Panc1 (cell line): Measurements from ENCODE around the gene POFUT2. TPM values are rescaled to one million over a fixed set of nuclear protein-coding genes. Genes with fewer than 3 reads are reported as not detected.

Experiments
- ATAC-seq: fragments of 200-7000 bp; cut with Tn5 transposase; 2 replicates; pipeline ENCODE4 v1.9.1; 2020; ENCODE audit warnings: mild to moderate bottlenecking, moderate library complexity
- BruUV-seq: library from RNA; stranded (reverse); fragments of 400-500 nt; replicated peaks from 2 replicates; lab custom pipeline; 2021; lab: Mats Ljungman, UMichigan
- CTCF ChIA-PET: fragments of 300-600 bp; sonication (Branson Sonifier 250); formaldehyde crosslinking; loops from one replicate; lab custom pipeline; 2022; ENCODE audit warnings: antibody characterized with exemption; lab: Charles Lee
- POLR2A ChIA-PET: fragments of 300-600 bp; sonication (Branson Sonifier 250); formaldehyde crosslinking; loops from one replicate; lab custom pipeline; 2022; ENCODE audit warnings: antibody characterized with exemption; lab: Charles Lee
- DNase-seq: peaks from one replicate; pipeline ENCODE4 v3.0.0-alpha.2; 2010; ENCODE audit warnings: low read depth, low spot score
- H3K27ac ChIP-seq: 2 replicates; pipeline ENCODE4 v1.5.1; 2011; ENCODE audit warnings: mild to moderate bottlenecking, low read length, inconsistent platforms
- H3K27me3 ChIP-seq: fragments of 200-500 bp; sonication (Bioruptor generic); 2 replicates; pipeline ENCODE4 v1.6.0; 2014; ENCODE audit warnings: low read length, inconsistent platforms; ENCODE audit not compliant: control insufficient read depth, insufficient read depth
- H3K36me3 ChIP-seq: fragments of 200-500 bp; sonication (Bioruptor generic); 2 replicates; pipeline ENCODE4 v1.5.1; 2014; ENCODE audit warnings: inconsistent platforms, mild to moderate bottlenecking, low read length, moderate library complexity; ENCODE audit not compliant: control insufficient read depth, insufficient read depth
- H3K4me1 ChIP-seq: 2 replicates; pipeline ENCODE4 v1.5.1; 2011; ENCODE audit warnings: inconsistent platforms, mild to moderate bottlenecking, low read length, moderate library complexity; ENCODE audit not compliant: control insufficient read depth, insufficient read depth
- H3K4me3 ChIP-seq, 2 experiments: 2 replicates each; pipeline ENCODE4 v1.5.1; 2011 to 2012; ENCODE audit warnings: low read depth in 2 of 2, low read length in 2 of 2, mild to moderate bottlenecking in 2 of 2, inconsistent platforms in 1 of 2, moderate library complexity in 1 of 2
- H3K9me3 ChIP-seq: fragments of 200-500 bp; sonication (Bioruptor generic); 2 replicates; pipeline ENCODE4 v1.5.1; 2014; ENCODE audit warnings: low read depth, mild to moderate bottlenecking, inconsistent platforms, low read length, moderate library complexity; ENCODE audit not compliant: control insufficient read depth, insufficient read depth
- POLR2AphosphoS5 ChIP-seq: IDR thresholded peaks from 2 replicates; pipeline ENCODE4 v1.6.1; 2012; ENCODE audit warnings: mild to moderate bottlenecking, low read depth, low read length, moderate library complexity
- SIN3A ChIP-seq: IDR thresholded peaks from 2 replicates; pipeline ENCODE4 v1.6.1; 2012; ENCODE audit warnings: low read depth, mild to moderate bottlenecking, low read length, moderate library complexity, borderline replicate concordance; ENCODE audit not compliant: insufficient read depth
- TCF7L2 ChIP-seq: IDR thresholded peaks from 2 replicates; pipeline ENCODE4 v1.6.1; 2011; ENCODE audit warnings: mild to moderate bottlenecking, low read depth, low read length, inconsistent platforms
- in situ Hi-C: cut with HindIII; loops from 2 replicates; pipeline ENCODE4 v1.10.0; 2016; ENCODE audit warnings: low sequenced_read_pairs, low pct_unique_long_range_greater_than_20kb
- intact Hi-C: fragments of 100-400 bp; cut with micrococcal nuclease; formaldehyde crosslinking; loops from one replicate; pipeline ENCODE4 v1.10.0; 2022; ENCODE audit not compliant: unreplicated experiment
- total RNA-seq: library from RNA; stranded (reverse); gene quantifications from one replicate; pipeline ENCODE4 v1.2.1, GENCODE V29; 2021; ENCODE audit not compliant: unreplicated experiment
- TF ChIP-seq, protein P1 (sequence below), 2 experiments: IDR thresholded peaks; 2 replicates each; pipeline ENCODE4 v1.6.1; 2011 to 2012; ENCODE audit warnings: low read depth in 2 of 2, control low read depth in 1 of 2, low read length in 1 of 2, mild to moderate bottlenecking in 1 of 2, moderate library complexity in 1 of 2; ENCODE audit not compliant: insufficient read depth in 1 of 2
- TF ChIP-seq, protein P2 (sequence below): fragments of 450-650 bp; IDR thresholded peaks from 2 replicates; pipeline ENCODE4 v1.5.1; 2017; ENCODE audit warnings: mild to moderate bottlenecking

The POFUT2 gene
- total RNA-seq, 1 experiment from 2014 or later: 59.6 TPM

- CTCF ChIA-PET: interaction anchor here (0.9 to 1.8 kb wide), 3 partner anchors 14 to 185 kb away, joined by 3 to 5 read pairs (median 3); no protein-coding TSS in a partner anchor
- H3K27me3 ChIP-seq: no peaks in the 10 kb centered on the region
- H3K4me3 ChIP-seq: no peak overlapping the region
These were observed 35.3 kb upstream of the POFUT2 start for GRCh38 chr21:45322960-45323461.

DNA sequence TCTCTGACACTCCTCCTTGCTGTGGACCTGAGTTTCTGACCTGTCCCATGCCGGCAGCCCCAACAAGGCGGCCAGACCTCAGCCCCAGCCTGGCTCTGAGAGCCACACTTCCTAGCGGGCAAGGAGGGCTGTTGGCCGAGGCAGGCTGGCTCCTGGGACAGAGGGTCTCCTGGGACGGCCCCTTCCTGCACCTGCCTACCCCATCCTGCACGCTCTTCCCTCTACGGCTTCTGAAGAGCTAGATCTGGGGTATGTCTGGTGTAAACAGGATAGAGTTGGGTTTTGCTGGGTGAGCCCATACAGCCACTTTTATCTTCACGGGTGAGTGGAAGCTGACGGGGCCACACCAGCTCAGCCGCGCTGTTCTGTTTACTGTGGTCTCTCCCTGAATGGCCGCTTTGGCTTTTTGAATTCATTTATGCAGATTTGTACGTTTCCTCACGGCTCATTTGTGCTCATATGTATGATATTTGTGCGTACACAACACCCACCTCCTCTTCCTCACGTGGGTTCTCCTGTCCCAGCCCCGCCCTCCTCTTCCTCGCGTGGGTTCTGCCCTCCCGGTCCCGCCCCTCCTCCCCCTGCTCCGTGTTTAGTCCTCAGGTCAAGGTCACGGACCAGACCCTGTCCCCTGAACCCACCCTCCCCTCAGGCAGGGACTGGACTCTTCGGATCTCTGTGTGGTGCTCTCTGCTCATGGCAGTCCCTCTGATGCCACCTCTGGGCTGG is 34.7 kb upstream of the POFUT2 start:
- Histone ChIP-seq H3K27ac (peak overlapping the region; percentile 90), H3K27me3 (no peaks in the 10 kb centered on the region), H3K36me3 (no peaks in the 10 kb centered on the region), H3K4me3 (no peak overlapping the region), H3K4me1 (peaks cover 92% of the 10 kb centered on the region), H3K9me3 (no peaks in the 10 kb centered on the region)
- no peak for ATAC-seq
- in situ Hi-C loops (no loop called here), intact Hi-C loops (no loop called here)
- BruUV-seq: no TSS peak
- POLR2A ChIA-PET: interaction anchor here (0.7 to 0.8 kb wide), 2 partner anchors 26 to 29 kb away, joined by 6 to 13 read pairs; no protein-coding TSS in a partner anchor
- no peak for DNase-seq
- CTCF ChIA-PET: interaction anchor here (0.9 kb wide), 1 partner anchor 184 kb away, joined by 3 read pairs; no protein-coding TSS in a partner anchor
- TF ChIP-seq SIN3A: no peak
- TF ChIP-seq, protein P1, sequence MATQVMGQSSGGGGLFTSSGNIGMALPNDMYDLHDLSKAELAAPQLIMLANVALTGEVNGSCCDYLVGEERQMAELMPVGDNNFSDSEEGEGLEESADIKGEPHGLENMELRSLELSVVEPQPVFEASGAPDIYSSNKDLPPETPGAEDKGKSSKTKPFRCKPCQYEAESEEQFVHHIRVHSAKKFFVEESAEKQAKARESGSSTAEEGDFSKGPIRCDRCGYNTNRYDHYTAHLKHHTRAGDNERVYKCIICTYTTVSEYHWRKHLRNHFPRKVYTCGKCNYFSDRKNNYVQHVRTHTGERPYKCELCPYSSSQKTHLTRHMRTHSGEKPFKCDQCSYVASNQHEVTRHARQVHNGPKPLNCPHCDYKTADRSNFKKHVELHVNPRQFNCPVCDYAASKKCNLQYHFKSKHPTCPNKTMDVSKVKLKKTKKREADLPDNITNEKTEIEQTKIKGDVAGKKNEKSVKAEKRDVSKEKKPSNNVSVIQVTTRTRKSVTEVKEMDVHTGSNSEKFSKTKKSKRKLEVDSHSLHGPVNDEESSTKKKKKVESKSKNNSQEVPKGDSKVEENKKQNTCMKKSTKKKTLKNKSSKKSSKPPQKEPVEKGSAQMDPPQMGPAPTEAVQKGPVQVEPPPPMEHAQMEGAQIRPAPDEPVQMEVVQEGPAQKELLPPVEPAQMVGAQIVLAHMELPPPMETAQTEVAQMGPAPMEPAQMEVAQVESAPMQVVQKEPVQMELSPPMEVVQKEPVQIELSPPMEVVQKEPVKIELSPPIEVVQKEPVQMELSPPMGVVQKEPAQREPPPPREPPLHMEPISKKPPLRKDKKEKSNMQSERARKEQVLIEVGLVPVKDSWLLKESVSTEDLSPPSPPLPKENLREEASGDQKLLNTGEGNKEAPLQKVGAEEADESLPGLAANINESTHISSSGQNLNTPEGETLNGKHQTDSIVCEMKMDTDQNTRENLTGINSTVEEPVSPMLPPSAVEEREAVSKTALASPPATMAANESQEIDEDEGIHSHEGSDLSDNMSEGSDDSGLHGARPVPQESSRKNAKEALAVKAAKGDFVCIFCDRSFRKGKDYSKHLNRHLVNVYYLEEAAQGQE (IDR thresholded peaks at IDR 0.05; ENCODE audit: insufficient read depth in 1 of 2, low read depth in 2 of 2, low read length in 1 of 2): no peak
- TF ChIP-seq, protein P2, sequence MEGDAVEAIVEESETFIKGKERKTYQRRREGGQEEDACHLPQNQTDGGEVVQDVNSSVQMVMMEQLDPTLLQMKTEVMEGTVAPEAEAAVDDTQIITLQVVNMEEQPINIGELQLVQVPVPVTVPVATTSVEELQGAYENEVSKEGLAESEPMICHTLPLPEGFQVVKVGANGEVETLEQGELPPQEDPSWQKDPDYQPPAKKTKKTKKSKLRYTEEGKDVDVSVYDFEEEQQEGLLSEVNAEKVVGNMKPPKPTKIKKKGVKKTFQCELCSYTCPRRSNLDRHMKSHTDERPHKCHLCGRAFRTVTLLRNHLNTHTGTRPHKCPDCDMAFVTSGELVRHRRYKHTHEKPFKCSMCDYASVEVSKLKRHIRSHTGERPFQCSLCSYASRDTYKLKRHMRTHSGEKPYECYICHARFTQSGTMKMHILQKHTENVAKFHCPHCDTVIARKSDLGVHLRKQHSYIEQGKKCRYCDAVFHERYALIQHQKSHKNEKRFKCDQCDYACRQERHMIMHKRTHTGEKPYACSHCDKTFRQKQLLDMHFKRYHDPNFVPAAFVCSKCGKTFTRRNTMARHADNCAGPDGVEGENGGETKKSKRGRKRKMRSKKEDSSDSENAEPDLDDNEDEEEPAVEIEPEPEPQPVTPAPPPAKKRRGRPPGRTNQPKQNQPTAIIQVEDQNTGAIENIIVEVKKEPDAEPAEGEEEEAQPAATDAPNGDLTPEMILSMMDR: no peak
- TF ChIP-seq TCF7L2: no peak
- no peak for TF ChIP-seq POLR2AphosphoS5

More at GRCh38 chr21:45322960-45323461, 35.3 kb upstream of the POFUT2 start:
- ATAC-seq (peak; percentile 5), DNase-seq (no peak)
- H3K4me1 ChIP-seq: peaks cover 91% of the 10 kb centered on the region
- in situ Hi-C loops (no loop called here), intact Hi-C loops (no loop called here)
- POLR2A ChIA-PET: interaction anchor here (0.8 kb wide), 1 partner anchor 30 kb away, joined by 13 read pairs; no protein-coding TSS in a partner anchor
- no peaks in the 10 kb centered on the region for H3K9me3 ChIP-seq
- no TSS peak for BruUV-seq
- peak overlapping the region; percentile 90 for H3K27ac ChIP-seq
- no peaks in the 10 kb centered on the region for H3K36me3 ChIP-seq
- TF ChIP-seq SIN3A (no peak), TCF7L2 (no peak), POLR2AphosphoS5 (no peak)
- TF ChIP-seq, protein P1 (IDR thresholded peaks at IDR 0.05; ENCODE audit: insufficient read depth in 1 of 2, low read depth in 2 of 2, low read length in 1 of 2): no peak
- TF ChIP-seq, protein P2: no peak; the same call in 1 of the 2 replicates
